OCI-LY3 (cell line): ENCODE data around the gene LOXL3.

Source experiments
- H2AFZ ChIP-seq: fragments of 200-600, 300-600 bp; shearing (Covaris generic); 2 replicates; pipeline ENCODE4 v1.6.0; 2014; ENCODE audit warnings: antibody characterized with exemption, low read depth, low read length
- H3K27ac ChIP-seq: fragments of 200-600, 300-600 bp; sonication (generic); 2 replicates; pipeline ENCODE4 v1.5.1; 2014; ENCODE audit warnings: mild to moderate bottlenecking, low read length, moderate library complexity, mixed read lengths
- H3K27me3 ChIP-seq: fragments of 200-600, 300-600 bp; sonication (generic); 2 replicates; pipeline ENCODE4 v1.6.1; 2014; ENCODE audit warnings: low read depth, low read length, mixed read lengths
- H3K36me3 ChIP-seq: fragments of 200-600, 300-600 bp; sonication (generic); replicated peaks from 2 replicates; pipeline ENCODE3; 2014; ENCODE audit warnings: low read depth, low read length, mixed read lengths
- H3K4me1 ChIP-seq: fragments of 300-600, 200-600 bp; sonication (generic); 2 replicates; pipeline ENCODE4 v1.6.1; 2014; ENCODE audit warnings: low read length, mixed read lengths
- H3K4me2 ChIP-seq: fragments of 200-600, 300-600 bp; sonication (generic); 2 replicates; pipeline ENCODE4 v1.6.1; 2014; ENCODE audit warnings: low read length, mixed read lengths
- H3K4me3 ChIP-seq: fragments of 300-600, 200-600 bp; sonication (generic); 2 replicates; pipeline ENCODE4 v1.5.1; 2014; ENCODE audit warnings: antibody characterized with exemption, mild to moderate bottlenecking, low read length, moderate library complexity
- H3K79me2 ChIP-seq: fragments of 300-600, 200-600 bp; shearing (Covaris generic); 2 replicates; pipeline ENCODE4 v1.6.1; 2014; ENCODE audit warnings: mild to moderate bottlenecking, low read length, mixed read lengths
- H3K9ac ChIP-seq: fragments of 300-600, 200-600 bp; shearing (Covaris generic); 2 replicates; pipeline ENCODE4 v1.6.0; 2014; ENCODE audit warnings: mild to moderate bottlenecking, low read length, moderate library complexity
- H3K9me3 ChIP-seq: fragments of 200-600, 300-600 bp; shearing (Covaris generic); 2 replicates; pipeline ENCODE4 v1.6.1; 2014; ENCODE audit warnings: low read length, mixed read lengths; ENCODE audit not compliant: insufficient read depth
- H4K20me1 ChIP-seq: fragments of 200-600, 300-600 bp; sonication (generic); 2 replicates; pipeline ENCODE4 v1.6.1; 2016; ENCODE audit warnings: low read length, mixed read lengths; ENCODE audit not compliant: insufficient read depth
- EZH2phosphoT487 ChIP-seq: fragments of 200-600 bp; shearing (Covaris generic); IDR thresholded peaks from 2 replicates; pipeline ENCODE4 v1.6.1; 2018; ENCODE audit warnings: antibody characterized with exemption, mixed run types, low read depth
- TF ChIP-seq, protein P1 (sequence below): fragments of 200-600, 300-600 bp; sonication (generic); IDR thresholded peaks from 2 replicates; pipeline ENCODE4 v1.5.1; 2014; ENCODE audit warnings: antibody characterized with exemption, low read length, low read depth

LOXL3 gene

DNA sequence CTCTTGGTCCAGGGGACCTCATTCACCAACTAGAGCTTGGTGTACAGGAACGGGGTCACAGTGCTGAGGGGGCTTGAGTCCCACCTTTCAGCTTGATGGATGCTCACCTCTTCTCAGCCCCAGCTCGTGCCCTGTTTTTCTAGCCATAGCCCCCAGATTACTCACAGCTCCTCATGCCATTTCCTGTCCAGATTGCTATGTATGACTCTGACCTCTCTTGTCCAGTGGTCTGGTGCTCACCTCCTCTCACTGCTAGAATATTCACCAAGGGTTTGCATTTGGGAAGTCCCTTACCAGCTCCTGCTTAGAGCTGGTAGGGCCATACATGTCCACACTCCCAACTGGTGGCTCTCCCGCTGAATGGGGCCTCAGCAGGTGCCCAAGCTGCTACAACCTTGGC lies 60.2 kb downstream of the LOXL3 start:
- no peaks in the 10 kb centered on the region for H3K79me2 ChIP-seq
- H3K4me3 ChIP-seq = no peak overlapping the region
- no peak overlapping the region for H3K27ac ChIP-seq
- H3K9ac ChIP-seq = no peak overlapping the region
- H3K27me3 ChIP-seq = no peaks in the 10 kb centered on the region
- no peaks in the 10 kb centered on the region for H3K9me3 ChIP-seq
- no peaks in the 10 kb centered on the region for H4K20me1 ChIP-seq
- H2AFZ ChIP-seq = no peak overlapping the region
- no peaks in the 10 kb centered on the region for H3K4me1 ChIP-seq
- TF ChIP-seq EZH2phosphoT487 = no peak
- TF ChIP-seq, protein P1, sequence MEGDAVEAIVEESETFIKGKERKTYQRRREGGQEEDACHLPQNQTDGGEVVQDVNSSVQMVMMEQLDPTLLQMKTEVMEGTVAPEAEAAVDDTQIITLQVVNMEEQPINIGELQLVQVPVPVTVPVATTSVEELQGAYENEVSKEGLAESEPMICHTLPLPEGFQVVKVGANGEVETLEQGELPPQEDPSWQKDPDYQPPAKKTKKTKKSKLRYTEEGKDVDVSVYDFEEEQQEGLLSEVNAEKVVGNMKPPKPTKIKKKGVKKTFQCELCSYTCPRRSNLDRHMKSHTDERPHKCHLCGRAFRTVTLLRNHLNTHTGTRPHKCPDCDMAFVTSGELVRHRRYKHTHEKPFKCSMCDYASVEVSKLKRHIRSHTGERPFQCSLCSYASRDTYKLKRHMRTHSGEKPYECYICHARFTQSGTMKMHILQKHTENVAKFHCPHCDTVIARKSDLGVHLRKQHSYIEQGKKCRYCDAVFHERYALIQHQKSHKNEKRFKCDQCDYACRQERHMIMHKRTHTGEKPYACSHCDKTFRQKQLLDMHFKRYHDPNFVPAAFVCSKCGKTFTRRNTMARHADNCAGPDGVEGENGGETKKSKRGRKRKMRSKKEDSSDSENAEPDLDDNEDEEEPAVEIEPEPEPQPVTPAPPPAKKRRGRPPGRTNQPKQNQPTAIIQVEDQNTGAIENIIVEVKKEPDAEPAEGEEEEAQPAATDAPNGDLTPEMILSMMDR = no peak
- H3K4me2 ChIP-seq = no peak overlapping the region
- H3K36me3 ChIP-seq = peaks cover 17% of the 10 kb centered on the region

DNA sequence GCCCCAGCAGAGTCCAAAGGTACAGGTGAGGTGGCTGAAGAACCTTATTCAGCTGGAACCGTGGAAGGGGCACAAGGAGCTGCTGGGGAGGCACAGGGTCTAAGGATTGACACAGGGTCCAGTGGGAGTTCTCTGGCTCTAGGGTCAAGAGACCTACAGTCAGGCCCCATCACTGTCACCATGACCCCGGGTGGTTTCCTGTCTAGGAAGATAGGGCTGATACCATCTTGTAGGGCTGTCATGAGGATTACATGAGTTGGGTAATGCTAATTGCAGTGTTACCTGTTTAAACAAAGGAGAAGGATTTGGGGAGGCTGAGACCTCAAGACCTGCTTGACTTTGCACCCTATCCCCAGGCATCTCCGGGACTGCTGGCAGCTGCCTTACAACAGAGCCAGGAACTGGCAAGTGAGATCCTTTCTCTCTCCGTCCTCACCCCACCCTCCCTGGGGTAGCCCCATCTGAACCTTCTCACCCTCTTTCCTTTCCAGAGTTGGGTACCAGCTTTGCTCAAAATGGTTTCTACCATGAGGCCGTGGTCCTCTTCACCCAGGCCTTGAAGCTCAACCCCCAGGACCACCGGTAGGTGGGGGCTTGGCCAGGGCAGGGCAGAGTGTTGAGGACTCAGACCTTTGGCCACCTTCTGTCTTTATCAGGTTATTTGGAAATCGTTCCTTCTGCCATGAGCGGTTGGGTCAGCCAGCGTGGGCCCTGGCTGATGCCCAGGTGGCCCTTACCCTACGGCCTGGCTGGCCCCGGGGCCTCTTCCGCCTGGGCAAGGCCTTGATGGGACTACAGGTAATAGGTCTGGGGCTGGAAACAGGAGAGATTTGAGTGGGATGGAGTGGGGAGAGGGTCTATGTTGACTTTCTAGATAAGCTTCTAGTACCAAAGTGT lies 61.8 kb downstream of the LOXL3 start:
- Histone ChIP-seq H3K79me2 (no peaks in the 10 kb centered on the region), H3K27ac (no peak overlapping the region), H3K4me3 (no peak overlapping the region), H3K4me1 (no peaks in the 10 kb centered on the region), H3K27me3 (no peaks in the 10 kb centered on the region), H3K9ac (no peak overlapping the region), H3K4me2 (no peak overlapping the region), H2AFZ (no peak overlapping the region), H4K20me1 (no peaks in the 10 kb centered on the region), H3K9me3 (no peaks in the 10 kb centered on the region), H3K36me3 (peaks cover 17% of the 10 kb centered on the region)
- TF ChIP-seq, protein P1 = no peak
- TF ChIP-seq EZH2phosphoT487 = no peak

DNA sequence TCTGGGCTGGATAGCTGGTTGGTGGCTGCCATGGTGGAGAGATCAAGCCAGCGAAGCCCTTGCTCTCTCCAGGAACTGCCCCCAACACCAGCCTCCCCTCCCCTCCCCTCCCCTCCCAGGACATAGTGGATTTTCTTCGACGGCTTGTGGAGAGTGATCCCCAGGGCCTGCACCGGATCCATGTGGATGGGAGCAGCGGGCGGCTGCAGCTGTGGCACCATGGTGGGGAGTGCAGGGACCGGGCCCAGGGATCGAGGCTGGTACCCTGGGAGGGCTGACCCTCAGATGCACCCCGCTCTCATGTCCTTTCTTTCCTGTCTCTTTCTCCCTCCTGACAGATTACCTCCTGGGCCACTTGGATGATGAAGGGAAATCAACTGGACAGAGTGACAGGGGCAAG lies 63.8 kb downstream of the LOXL3 start:
- Histone ChIP-seq H2AFZ (no peak overlapping the region), H3K27ac (no peak overlapping the region), H3K4me2 (no peak overlapping the region), H4K20me1 (no peaks in the 10 kb centered on the region), H3K4me3 (no peak overlapping the region), H3K9me3 (no peaks in the 10 kb centered on the region), H3K4me1 (no peaks in the 10 kb centered on the region), H3K9ac (no peak overlapping the region), H3K27me3 (no peaks in the 10 kb centered on the region), H3K79me2 (no peaks in the 10 kb centered on the region), H3K36me3 (peaks cover 20% of the 10 kb centered on the region)
- TF ChIP-seq EZH2phosphoT487 = no peak
- TF ChIP-seq, protein P1 = no peak

DNA sequence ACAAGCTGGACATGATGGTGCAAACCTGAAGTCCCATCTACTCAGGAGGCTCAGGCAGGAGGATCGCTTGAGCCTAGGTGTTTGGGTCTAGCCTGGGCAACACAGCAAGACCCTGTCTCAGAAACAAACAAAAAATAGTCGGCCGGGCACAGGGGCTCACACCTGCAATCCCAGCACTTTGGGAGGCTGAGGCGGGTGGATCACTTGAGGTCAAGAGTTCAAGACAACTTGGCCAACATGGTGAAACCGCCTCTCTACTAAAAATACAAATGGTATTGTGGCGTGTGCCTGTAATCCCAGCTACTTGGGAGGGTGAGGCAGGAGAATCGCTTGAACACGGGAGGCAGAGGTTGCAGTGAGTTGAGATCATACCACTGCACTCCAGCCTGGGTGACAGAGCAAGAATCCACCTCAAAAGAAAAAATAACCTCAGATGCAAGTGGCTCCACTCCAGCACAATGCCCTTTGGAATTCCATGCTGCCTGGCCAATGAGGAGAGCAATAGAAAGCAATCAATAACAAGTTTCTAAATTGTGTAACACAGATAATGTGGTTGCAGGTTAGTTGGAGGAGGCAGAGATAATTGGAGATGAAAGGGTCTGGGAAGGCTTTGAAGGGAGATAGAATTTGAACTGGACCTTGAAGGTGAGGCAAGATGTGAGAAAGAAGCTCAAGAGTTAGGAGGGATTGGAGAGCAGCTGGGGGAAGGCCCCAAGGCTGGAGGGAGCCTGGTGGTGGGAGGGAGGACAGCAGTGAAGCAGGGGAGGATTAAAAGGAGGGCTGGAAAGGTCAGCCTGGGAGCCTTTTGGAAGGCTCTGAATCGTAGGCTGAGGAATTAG lies 64.9 kb downstream of the LOXL3 start:
- no peaks in the 10 kb centered on the region for H3K27me3 ChIP-seq
- no peaks in the 10 kb centered on the region for H4K20me1 ChIP-seq
- H3K4me3 ChIP-seq = no peak overlapping the region
- no peaks in the 10 kb centered on the region for H3K4me1 ChIP-seq
- peaks cover 20% of the 10 kb centered on the region for H3K36me3 ChIP-seq
- no peak overlapping the region for H3K27ac ChIP-seq
- no peaks in the 10 kb centered on the region for H3K9me3 ChIP-seq
- H2AFZ ChIP-seq = no peak overlapping the region
- TF ChIP-seq EZH2phosphoT487 = no peak
- TF ChIP-seq, protein P1 = no peak
- H3K4me2 ChIP-seq = no peak overlapping the region
- peaks cover 1% of the 10 kb centered on the region; the same call in 1 of the 2 replicates for H3K79me2 ChIP-seq
- H3K9ac ChIP-seq = no peak overlapping the region
